HG02840 (cell line): ENCODE results near the gene NT5DC1.
"Not testable (repeated sequence)": the region's sequence is repeated elsewhere in the genome, so short reads cannot be mapped to it uniquely, and the experiment has no call there.

Experiments used
- ATAC-seq: cut with Tn5 transposase; IDR thresholded peaks from one replicate; pipeline ENCODE4 v1.9.1; 2021; ENCODE audit warnings: mild to moderate bottlenecking, moderate library complexity, moderate number of reproducible peaks; ENCODE audit not compliant: unreplicated experiment, low FRiP score

Gene NT5DC1

DNA sequence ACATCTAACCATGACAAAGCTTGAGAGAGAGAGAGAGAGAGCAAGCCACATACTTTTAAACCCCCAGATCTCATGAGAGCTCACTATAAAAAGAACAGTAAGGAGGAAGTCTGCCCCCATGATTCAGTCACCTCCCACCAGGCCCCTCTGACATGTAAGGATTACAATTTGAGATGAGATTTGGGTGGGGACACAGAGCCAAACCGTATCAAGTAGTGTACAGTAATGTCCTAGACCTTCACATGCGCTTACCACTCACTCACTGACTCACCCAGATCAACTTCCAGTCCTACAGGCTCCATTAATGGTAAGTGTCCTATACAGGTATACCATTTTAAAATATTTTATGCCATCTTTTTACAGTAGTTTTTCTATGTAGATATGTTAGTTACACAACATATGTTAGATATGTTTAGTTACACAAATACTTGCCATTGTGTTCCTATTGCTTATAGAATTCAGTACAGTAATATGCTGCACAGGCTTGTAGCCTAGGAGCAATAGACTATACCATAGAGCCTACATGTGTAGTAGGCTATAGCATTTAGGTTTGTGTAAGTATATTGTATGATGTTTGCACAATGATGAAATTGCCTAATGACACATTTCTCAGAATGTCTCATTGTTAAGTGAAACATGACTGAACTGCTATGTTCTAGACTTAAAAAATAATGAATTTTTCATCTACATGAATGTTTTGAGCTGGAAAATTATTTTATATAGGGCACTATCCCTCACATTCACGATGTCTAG lies 167.4 kb downstream of the NT5DC1 start:
- no peak for ATAC-seq

DNA sequence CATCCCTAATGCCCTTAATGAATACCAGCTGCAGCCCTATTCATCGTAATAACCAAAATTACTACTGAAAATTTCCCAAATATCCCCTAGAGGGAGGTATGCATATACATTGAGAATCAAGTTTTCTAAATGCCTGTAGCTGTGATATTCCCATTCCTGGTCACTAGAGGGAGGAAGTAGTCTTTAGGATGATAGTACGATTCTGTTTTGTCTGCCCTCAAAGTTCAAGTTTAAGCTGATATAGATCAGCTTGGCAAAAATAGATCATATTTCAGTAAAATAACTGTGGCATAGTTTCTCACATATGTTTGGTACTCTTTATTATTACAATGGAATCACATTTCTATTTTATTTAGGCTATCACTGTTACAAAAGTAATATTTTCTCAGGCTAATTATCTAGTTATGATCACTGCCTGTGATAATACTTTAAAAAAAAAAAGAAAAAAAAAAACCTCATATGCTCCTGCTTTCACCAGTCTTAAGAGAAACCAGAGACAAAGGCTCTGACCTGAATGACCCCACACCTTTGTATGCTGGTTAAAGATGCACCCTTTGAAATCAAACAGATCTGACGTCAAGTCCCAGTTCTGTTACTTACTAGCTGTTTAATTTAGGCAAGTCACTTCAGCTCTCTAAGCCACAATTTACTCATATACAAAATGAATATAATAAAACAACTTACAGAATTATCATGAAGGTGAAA lies 168.1 kb downstream of the NT5DC1 start:
- ATAC-seq = peak; percentile 60

- ATAC-seq = no peak
These were observed 170.6 kb downstream of the NT5DC1 start for GRCh38 chr6:116271149-116271708.

GRCh38 chr6:116277124-116277523 lies 176.5 kb downstream of the NT5DC1 start:
- ATAC-seq = no peak

DNA sequence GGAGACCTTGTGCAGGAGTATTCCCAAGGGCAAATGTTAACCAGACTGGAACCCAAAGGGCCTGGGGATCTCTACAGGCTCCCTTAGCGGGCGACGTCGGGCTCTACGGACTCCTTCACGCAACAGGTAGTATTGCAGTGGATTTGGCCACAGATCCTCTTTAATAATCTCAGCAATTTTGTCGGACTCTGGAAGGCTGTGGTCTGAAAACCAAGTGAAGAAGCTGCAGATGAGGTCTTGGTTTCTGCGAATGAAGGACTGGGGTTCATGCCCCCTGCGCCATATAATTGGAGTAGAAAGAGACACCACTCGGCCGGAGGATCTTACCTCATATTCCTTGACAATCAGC lies 177.8 kb downstream of the NT5DC1 start:
- no peak for ATAC-seq

DNA sequence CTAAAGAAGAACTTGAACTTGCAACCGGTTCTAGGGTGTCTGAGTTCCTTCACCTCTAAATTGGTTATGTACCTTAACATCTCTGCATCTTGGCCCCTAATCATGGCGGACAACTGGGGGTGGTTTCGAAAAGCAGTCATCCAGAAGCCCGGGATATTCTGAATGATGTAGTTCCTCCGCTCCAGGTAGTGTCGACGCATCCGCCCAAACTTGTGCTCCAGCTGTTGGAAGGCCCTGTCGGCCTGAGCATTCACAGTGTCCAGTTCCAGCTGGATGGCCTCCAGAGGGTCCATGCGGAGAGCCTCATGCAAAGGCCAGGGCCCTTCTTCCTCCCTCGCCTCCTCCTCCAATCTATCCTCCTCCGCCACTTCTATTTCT lies 178.2 kb downstream of the NT5DC1 start:
- ATAC-seq = peak; percentile 2

DNA sequence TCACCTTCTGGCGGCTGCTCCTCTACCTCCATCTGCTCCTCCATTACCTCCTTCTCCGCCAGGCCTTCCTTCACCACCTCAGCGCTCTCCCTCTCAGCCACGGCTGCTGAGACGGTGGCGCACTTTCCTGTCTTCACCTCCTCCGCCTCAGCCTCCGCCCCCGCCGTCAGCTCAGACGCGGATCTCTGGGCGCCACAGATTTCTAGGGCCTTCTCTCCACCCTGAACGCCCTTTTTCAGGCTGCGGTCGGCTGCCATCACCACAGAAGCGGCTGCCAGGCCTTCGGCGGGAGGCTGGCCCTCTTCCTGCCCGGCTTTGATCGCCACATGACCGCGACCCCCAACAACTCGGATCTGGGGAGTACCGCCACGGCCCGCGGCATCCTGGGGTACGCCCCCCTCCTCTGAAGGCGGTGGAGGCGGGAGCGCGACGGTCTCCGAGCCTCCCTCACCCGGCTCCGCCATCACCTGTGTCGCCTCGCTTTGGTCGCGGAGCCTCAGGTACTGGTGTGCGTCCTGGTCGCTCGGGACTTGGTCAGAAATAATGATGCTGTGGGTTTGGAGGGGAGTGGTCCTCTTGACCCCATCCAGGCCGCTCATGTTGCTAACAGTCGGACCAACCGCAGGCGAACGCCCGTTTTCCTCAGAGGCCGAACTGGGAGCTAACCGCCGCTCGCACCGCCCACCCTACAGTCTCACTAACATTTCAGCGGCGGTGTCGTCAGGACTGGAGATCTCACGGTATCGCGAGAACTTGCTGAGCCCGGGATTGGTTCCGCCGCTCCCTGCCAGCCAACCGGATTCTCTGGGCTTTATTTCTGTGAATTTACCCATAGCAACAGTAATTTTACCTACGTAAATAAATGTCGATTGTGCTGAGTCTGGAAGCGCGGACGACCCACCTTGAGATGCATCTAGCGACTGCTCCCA lies 178.8 kb downstream of the NT5DC1 start, which contains the start of gene TSPYL1:
Gene TSPYL1 (minus strand): TSS at position 699 of the 929 bp plus-strand sequence. CDS start 100 bp downstream, at position 599.
- peak; percentile 98 for ATAC-seq

GRCh38 chr6:116280161-116280932 lies 179.7 kb downstream of the NT5DC1 start:
- ATAC-seq = no peak

GRCh38 chr6:116280933-116281316 lies 180.3 kb downstream of the NT5DC1 start:
- ATAC-seq = no peak

GRCh38 chr6:116282698-116283097 lies 182.0 kb downstream of the NT5DC1 start:
- ATAC-seq = no peak

- no peak for ATAC-seq
These were observed 182.5 kb downstream of the NT5DC1 start for GRCh38 chr6:116283191-116283590.

GRCh38 chr6:116284984-116285383 lies 184.3 kb downstream of the NT5DC1 start:
- ATAC-seq = not testable (repeated sequence)

- no peak for ATAC-seq
These were observed 186.2 kb downstream of the NT5DC1 start for GRCh38 chr6:116286773-116287358.

GRCh38 chr6:116287689-116288282 lies 187.1 kb downstream of the NT5DC1 start:
- no peak for ATAC-seq

DNA sequence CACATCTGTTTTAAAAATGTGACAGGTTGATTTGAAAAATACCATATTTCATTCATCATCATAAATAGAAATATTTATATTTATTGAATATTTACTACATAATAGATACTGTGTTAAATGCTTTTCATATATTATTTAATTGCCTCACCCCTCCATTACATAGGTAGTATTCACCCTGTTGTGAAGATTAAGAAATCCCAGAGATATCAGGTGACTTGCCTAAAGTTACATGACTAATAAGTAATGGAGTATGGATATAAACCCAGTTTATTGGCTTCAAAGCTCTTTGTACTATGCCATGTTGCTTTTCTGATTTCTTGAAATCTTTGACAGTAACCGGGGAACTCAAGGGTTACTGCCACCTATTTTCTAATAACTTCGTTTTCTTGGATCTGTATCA lies 189.2 kb downstream of the NT5DC1 start:
- ATAC-seq = no peak

- no peak for ATAC-seq
These were observed 190.1 kb downstream of the NT5DC1 start for GRCh38 chr6:116290799-116291198.

GRCh38 chr6:116291701-116292396 lies 191.2 kb downstream of the NT5DC1 start:
- no peak for ATAC-seq

- ATAC-seq = no peak
These were observed 191.9 kb downstream of the NT5DC1 start for GRCh38 chr6:116292553-116292952.

DNA sequence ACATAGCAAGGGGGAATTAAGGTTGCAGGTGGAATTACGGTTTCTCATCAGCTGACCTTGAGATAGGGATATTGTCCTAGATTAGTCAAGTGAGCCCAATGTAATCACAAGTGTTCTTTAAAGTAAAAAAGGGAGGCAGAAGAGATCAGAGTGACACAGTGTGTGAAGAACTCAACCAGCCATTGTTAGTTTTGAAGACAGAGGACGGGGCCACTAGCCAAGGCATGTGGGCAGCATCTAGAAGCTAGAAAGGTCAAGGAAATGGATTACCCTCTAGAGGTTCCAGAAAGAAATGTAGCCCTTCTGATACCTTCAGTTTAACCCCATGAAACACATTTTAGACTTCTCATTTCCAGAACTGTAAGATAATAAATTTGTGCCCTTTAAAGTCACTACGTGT lies 197.6 kb downstream of the NT5DC1 start:
- ATAC-seq = no peak
